Subcutaneous preadipocyte (primary cell): ENCODE data around the gene FAM25G. TPM values are rescaled to one million over a fixed set of nuclear protein-coding genes. Genes with fewer than 3 reads are reported as not detected.

Experiments used
- small RNA-seq: library from RNA; depleted of rRNA; stranded (forward); fragments of <200 nt; gene quantifications from one replicate; pipeline ENCODE3, GENCODE V24; 2012
- total RNA-seq: library from RNA; depleted of rRNA; stranded (reverse); fragments of >200 nt; gene quantifications from 2 replicates; pipeline ENCODE4 v1.2.3, GENCODE V29; 2012

Gene FAM25G
- total RNA-seq: not detected in 2 replicates

GRCh38 chr10:47491600-47491999 is at the start of gene FAM25G:
TSS of gene FAM25G (minus strand) at chr10:47491700. CDS start at chr10:47491674, 26 bp downstream.

GRCh38 chr10:47523475-47523874 is 32.0 kb upstream of the FAM25G start, which contains the start of gene AGAP9:
TSS of gene AGAP9 (minus strand) at chr10:47523638. CDS start at chr10:47523526, 112 bp downstream.

GRCh38 chr10:47483923-47484322 is 7.6 kb downstream of the FAM25G start, which contains the start of gene ANXA8:
TSS of gene ANXA8 (minus strand) at chr10:47484115. CDS start at chr10:47483933, 182 bp downstream.

Small RNAs within 50 kb of the gene (small RNA-seq; reads per million reads assigned to genes)
- gene AL591684.3 (not detected), gene RNA5SP312 (not detected)

Other genes starting within 250 kb of the FAM25G start
- gene GDF10, start 191.5 kb downstream of the FAM25G start, total RNA-seq: under 0.01 TPM in 1 of 2 replicates, not detected in the other
- gene GDF2, start 169.2 kb downstream of the FAM25G start, total RNA-seq: not detected in 2 replicates
- not detected in 2 replicates for gene RBP3, start 143.3 kb downstream of the FAM25G start, total RNA-seq
- gene ZNF488, start 107.4 kb downstream of the FAM25G start, total RNA-seq: under 0.01 TPM in 2 replicates
- gene ANXA8, start 7.6 kb downstream of the FAM25G start, total RNA-seq: under 0.01 and 0.20 TPM in 2 replicates
- 5.5 and 6.5 TPM in 2 replicates for gene AGAP9, start 31.9 kb upstream of the FAM25G start, total RNA-seq